Amniotic epithelial cell (primary cell): Measurements from ENCODE around the gene ATXN1.

Experiments
- DNase-seq: peaks from one replicate; pipeline ENCODE4 v3.0.0-alpha.2; 2010; ENCODE audit warnings: low read depth

Gene ATXN1

DNA sequence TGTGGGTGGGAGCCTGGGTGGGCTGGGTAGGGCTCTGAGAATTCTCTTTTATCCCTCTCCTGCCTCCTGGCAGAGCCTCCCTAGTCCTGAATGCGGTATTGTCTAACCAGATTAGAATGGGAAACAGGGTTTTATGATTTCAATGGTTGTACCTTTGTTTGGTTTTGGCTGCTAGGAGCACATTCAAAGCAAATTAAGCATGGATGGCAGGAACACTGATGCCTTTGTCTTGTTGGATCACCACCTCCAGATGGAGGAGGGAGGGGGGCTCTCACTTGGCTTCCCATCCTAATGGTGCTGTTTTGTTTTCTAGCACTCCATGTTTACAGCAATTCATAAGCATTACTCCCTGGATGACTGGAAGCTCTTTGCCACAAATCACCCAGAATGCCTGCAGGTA, 511.3 kb downstream of the ATXN1 start:
- DNase-seq = no peak
